HepG2 (cell line): ENCODE results near the gene CNBD2. TPM values are rescaled to one million over a fixed set of nuclear protein-coding genes. Genes with fewer than 3 reads are reported as not detected.

Source experiments
- CREB1 ChIP-seq, 2 experiments: fragments of 450-650 bp in 1 of 2; IDR thresholded peaks; 2 replicates each; pipeline ENCODE4 v1.6.1; 2016 to 2017; ENCODE audit warnings: control low read depth in 1 of 2, mild to moderate bottlenecking in 1 of 2, missing compliant biosample characterization in 1 of 2, missing genetic modification characterization in 1 of 2
- EHMT2 ChIP-seq: fragments of 200-600 bp; sonication (generic); IDR thresholded peaks from 2 replicates; pipeline ENCODE4 v1.7.0; 2017; ENCODE audit warnings: antibody characterized with exemption, low read depth, low read length, borderline replicate concordance
- ELF3 ChIP-seq: IDR thresholded peaks from 2 replicates; pipeline ENCODE4 v1.6.1; 2016; ENCODE audit warnings: missing genetic modification reagents, missing compliant biosample characterization
- HIC2 ChIP-seq: sonication (generic); formaldehyde crosslinking; IDR thresholded peaks from 2 replicates; pipeline ENCODE4 v1.9.0; 2022; ENCODE audit warnings: low read depth, missing genetic modification reagents
- KDM1A ChIP-seq: IDR thresholded peaks from 2 replicates; pipeline ENCODE4 v1.6.1; 2016; ENCODE audit warnings: missing compliant biosample characterization
- KLF11 ChIP-seq: IDR thresholded peaks from 2 replicates; pipeline ENCODE4 v1.6.1; 2016; ENCODE audit warnings: missing compliant biosample characterization
- SOX5 ChIP-seq: IDR thresholded peaks from 2 replicates; pipeline ENCODE4 v1.6.1; 2016; ENCODE audit warnings: borderline replicate concordance
- SP4 ChIP-seq: sonication (generic); formaldehyde crosslinking; IDR thresholded peaks from 2 replicates; pipeline ENCODE4 v1.8.1; 2023; ENCODE audit warnings: mild to moderate bottlenecking, missing genetic modification reagents
- TIGD3 ChIP-seq: sonication (generic); formaldehyde crosslinking; IDR thresholded peaks from 2 replicates; pipeline ENCODE4 v1.5.1; 2020; ENCODE audit warnings: mild to moderate bottlenecking, missing genetic modification reagents, borderline replicate concordance
- ZNF282 ChIP-seq: fragments of 450-650 bp; IDR thresholded peaks from 2 replicates; pipeline ENCODE4 v1.6.1; 2018; ENCODE audit not compliant: partially characterized antibody
- polyA plus RNA-seq, 8 experiments: library from polyadenylated mRNA; depleted of rRNA in 3 of 8; stranded (reverse) in 7 of 8; unstranded in 1 of 8; fragments of >200 nt; fragmentation: Illumina TruSeq in 4 of 8; extraction: Trizol in 4 of 8; gene quantifications; 2 replicates each; pipeline versions ENCODE4 v1.2.1 to v1.2.3, GENCODE V29; 2011 to 2016; ENCODE audit warnings: low read depth in 4 of 8, missing spikeins in 1 of 8, mixed read lengths in 1 of 8; ENCODE audit not compliant: insufficient read depth in 1 of 8
- total RNA-seq, 5 experiments: library from RNA; depleted of rRNA; stranded (reverse); fragments of >200 nt; fragmentation: Illumina TruSeq; extraction: Trizol; gene quantifications; 2 replicates each; pipeline ENCODE4 v1.2.3, GENCODE V29; 2016; ENCODE audit warnings: low read depth in 1 of 5
- TF ChIP-seq, protein P1 (sequence below): IDR thresholded peaks from 2 replicates; pipeline ENCODE4 v1.4.0; 2020; ENCODE audit warnings: mild to moderate bottlenecking, missing genetic modification reagents

CNBD2 gene
- total and polyA plus RNA-seq, 2 of the 13 experiments (the other 11 are each of a cell fraction or from before 2014, with no cell fraction given), result 12.4 to 22.8 TPM

GRCh38 chr20:36010076-36010475 lies 41.7 kb downstream of the CNBD2 start (continued):
- TF ChIP-seq, protein P1, sequence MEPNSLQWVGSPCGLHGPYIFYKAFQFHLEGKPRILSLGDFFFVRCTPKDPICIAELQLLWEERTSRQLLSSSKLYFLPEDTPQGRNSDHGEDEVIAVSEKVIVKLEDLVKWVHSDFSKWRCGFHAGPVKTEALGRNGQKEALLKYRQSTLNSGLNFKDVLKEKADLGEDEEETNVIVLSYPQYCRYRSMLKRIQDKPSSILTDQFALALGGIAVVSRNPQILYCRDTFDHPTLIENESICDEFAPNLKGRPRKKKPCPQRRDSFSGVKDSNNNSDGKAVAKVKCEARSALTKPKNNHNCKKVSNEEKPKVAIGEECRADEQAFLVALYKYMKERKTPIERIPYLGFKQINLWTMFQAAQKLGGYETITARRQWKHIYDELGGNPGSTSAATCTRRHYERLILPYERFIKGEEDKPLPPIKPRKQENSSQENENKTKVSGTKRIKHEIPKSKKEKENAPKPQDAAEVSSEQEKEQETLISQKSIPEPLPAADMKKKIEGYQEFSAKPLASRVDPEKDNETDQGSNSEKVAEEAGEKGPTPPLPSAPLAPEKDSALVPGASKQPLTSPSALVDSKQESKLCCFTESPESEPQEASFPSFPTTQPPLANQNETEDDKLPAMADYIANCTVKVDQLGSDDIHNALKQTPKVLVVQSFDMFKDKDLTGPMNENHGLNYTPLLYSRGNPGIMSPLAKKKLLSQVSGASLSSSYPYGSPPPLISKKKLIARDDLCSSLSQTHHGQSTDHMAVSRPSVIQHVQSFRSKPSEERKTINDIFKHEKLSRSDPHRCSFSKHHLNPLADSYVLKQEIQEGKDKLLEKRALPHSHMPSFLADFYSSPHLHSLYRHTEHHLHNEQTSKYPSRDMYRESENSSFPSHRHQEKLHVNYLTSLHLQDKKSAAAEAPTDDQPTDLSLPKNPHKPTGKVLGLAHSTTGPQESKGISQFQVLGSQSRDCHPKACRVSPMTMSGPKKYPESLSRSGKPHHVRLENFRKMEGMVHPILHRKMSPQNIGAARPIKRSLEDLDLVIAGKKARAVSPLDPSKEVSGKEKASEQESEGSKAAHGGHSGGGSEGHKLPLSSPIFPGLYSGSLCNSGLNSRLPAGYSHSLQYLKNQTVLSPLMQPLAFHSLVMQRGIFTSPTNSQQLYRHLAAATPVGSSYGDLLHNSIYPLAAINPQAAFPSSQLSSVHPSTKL (CRISPR knock-in tag), result no peak
- TF ChIP-seq KDM1A (CRISPR knock-in tag) (no peak), EHMT2 (no peak), ZNF282 (no peak), CREB1 (IDR thresholded peaks at IDR 0.05) (no peak), CREB1 (CRISPR knock-in tag; IDR thresholded peaks at IDR 0.05) (no peak), ELF3 (no peak), HIC2 (CRISPR knock-in tag) (no peak), SP4 (CRISPR knock-in tag) (no peak), KLF11 (no peak), TIGD3 (CRISPR knock-in tag) (no peak), SOX5 (peak; percentile 29; the same call in 1 of the 2 replicates)
